BE2C (cell line): ENCODE data around the gene HK2.
"Not testable (repeated sequence)": the region's sequence is repeated elsewhere in the genome, so short reads cannot be mapped to it uniquely, and the experiment has no call there.

Experiments
- DNase-seq: peaks from one replicate; pipeline ENCODE4 v3.0.0-alpha.2; 2020
- H3K27me3 ChIP-seq: fragments of 250-450 bp; sonication (Bioruptor Pico); 2 replicates; pipeline ENCODE4 v1.5.1; 2020; ENCODE audit warnings: mild to moderate bottlenecking
- H3K36me3 ChIP-seq: fragments of 250-450 bp; sonication (Bioruptor Pico); 2 replicates; pipeline ENCODE4 v1.5.1; 2020; ENCODE audit warnings: mild to moderate bottlenecking
- H3K4me1 ChIP-seq: fragments of 250-450 bp; sonication (Bioruptor Pico); 2 replicates; pipeline ENCODE4 v1.5.1; 2020
- H3K4me3 ChIP-seq: 2 replicates; pipeline ENCODE4 v1.5.1; 2011; ENCODE audit warnings: low read depth, low read length
- H3K9me3 ChIP-seq: fragments of 250-450 bp; sonication (Bioruptor Pico); 2 replicates; pipeline ENCODE4 v1.5.1; 2020
- CTCF ChIP-seq: IDR thresholded peaks from 2 replicates; pipeline ENCODE4 v1.5.1; 2012; ENCODE audit warnings: mild to moderate bottlenecking, low read depth, low read length

HK2 gene

DNA sequence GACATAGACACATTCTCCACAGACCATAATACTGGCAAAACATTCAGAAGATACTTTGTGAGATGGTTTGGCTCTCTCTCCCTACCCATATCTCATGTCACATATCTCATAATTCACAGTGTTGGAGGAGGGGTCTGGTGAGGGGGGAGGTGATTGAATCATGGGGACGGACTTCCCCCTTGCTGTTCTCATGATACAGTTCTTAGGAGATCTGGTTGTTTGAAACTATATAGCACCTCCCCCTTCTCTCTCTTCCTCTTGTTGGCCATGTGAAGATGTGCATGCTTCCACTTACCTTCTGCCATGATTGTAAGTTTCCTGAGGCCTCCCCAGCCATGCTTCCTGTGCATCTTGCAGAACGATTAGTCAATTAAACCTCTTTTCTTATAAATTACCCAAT, 61.1 kb downstream of the HK2 start:
- TF ChIP-seq CTCF: no peak
- no peaks in the 10 kb centered on the region; the same call in 1 of the 2 replicates for H3K36me3 ChIP-seq
- H3K9me3 ChIP-seq: no peaks in the 10 kb centered on the region
- H3K4me3 ChIP-seq: no peak overlapping the region
- H3K4me1 ChIP-seq: no peaks in the 10 kb centered on the region
- no peak for DNase-seq
- H3K27me3 ChIP-seq: no peaks in the 10 kb centered on the region

DNA sequence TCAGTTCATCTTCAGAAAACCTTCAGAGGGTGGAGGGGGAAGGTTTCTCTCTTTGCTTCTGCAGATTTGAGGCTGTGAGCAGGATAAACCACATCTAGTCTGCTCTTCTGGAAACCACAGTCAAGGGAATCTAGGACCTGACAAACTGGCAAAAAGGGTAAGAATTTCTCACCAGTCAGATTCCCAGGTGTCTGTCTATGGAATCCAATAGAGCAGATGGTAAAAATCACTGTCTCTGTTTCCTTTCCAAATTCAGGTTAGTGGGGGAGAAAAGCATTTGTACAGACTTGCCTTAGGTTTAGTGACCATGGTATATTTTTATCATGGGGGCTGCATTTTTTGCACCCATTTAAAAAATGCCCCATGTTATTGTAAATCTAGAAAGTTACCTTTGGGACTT, 62.3 kb downstream of the HK2 start:
- Histone ChIP-seq H3K4me3 (no peak overlapping the region), H3K4me1 (no peaks in the 10 kb centered on the region), H3K9me3 (no peaks in the 10 kb centered on the region), H3K36me3 (no peaks in the 10 kb centered on the region; the same call in 1 of the 2 replicates), H3K27me3 (no peaks in the 10 kb centered on the region)
- TF ChIP-seq CTCF: no peak
- DNase-seq: no peak

- H3K36me3 ChIP-seq, H3K4me1 ChIP-seq: not testable (repeated sequence)
These were observed 66.3 kb downstream of the HK2 start for GRCh38 chr2:74900225-74900624.

GRCh38 chr2:74902281-74902860, 68.4 kb downstream of the HK2 start:
- Histone ChIP-seq H3K27me3 (no peaks in the 10 kb centered on the region), H3K4me3 (no peak overlapping the region), H3K9me3 (no peaks in the 10 kb centered on the region), H3K36me3 (no peaks in the 10 kb centered on the region), H3K4me1 (no peaks in the 10 kb centered on the region)
- no peak for DNase-seq
- TF ChIP-seq CTCF: no peak

More at GRCh38 chr2:74900225-74900624, 66.3 kb downstream of the HK2 start:
- not testable (repeated sequence) for H3K27me3 ChIP-seq, H3K4me3 ChIP-seq, H3K9me3 ChIP-seq, DNase-seq

DNA sequence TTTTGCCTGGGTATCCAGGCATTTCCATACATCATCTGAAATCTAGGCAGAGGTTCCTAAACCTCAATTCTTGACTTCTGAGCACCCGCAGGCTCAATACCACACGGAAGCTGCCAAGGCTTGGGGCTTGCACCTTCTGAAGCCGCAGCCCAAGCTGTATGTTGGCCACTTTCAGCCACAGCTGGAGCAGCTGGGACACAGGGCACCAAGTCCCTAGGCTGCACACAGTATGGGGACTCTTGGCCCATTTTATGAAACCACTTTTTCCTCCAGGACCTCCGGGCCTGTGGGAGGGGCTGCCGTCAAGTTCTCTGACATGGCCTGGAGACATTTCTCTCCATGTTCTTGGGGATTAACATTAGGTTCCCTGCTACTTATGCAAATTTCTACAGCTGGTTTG, 72.5 kb downstream of the HK2 start:
- no peak overlapping the region for H3K4me3 ChIP-seq
- DNase-seq: no peak
- no peak for TF ChIP-seq CTCF
- H3K36me3 ChIP-seq: no peaks in the 10 kb centered on the region
- H3K9me3 ChIP-seq: no peaks in the 10 kb centered on the region
- H3K27me3 ChIP-seq: no peaks in the 10 kb centered on the region
- H3K4me1 ChIP-seq: no peaks in the 10 kb centered on the region

DNA sequence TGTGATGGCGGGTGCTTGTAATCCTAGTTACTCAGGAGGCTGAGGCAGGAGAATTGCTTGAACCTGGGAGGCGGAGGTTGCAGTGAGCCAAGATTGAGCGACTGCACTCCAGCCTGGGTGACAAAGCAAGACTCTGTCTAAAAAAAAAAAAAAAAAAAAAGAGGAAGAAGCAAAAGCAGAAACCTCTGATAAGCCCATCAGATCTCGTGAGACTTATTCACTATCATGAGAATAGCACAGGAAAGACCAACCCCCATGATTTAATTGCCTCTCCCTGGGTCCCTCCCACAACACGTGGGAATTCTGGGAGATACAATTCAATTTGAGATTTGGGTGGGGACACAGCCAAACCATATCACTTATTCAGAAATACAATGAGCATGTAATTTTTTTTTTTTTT, 73.6 kb downstream of the HK2 start:
- not testable (repeated sequence) for H3K27me3 ChIP-seq, H3K4me3 ChIP-seq, H3K9me3 ChIP-seq, DNase-seq, H3K4me1 ChIP-seq, H3K36me3 ChIP-seq

- Histone ChIP-seq H3K27me3 (no peaks in the 10 kb centered on the region), H3K9me3 (no peaks in the 10 kb centered on the region), H3K4me3 (no peak overlapping the region), H3K36me3 (no peaks in the 10 kb centered on the region), H3K4me1 (no peaks in the 10 kb centered on the region)
- DNase-seq: no peak
- no peak for TF ChIP-seq CTCF
These were observed 75.0 kb downstream of the HK2 start for GRCh38 chr2:74908748-74909444.
